Neural cell (in vitro differentiated cells): ENCODE data around the gene FARSA.

Experiments used
- EP300 ChIP-seq: fragments of 450-650 bp; conservative IDR thresholded peaks from 2 replicates; pipeline ENCODE4 v1.6.1; 2014; ENCODE audit warnings: antibody characterized with exemption, mild to moderate bottlenecking, moderate library complexity; ENCODE audit not compliant: poor library complexity, severe bottlenecking
- EZH2 ChIP-seq: fragments of 200-600, 300-800 bp; shearing (Covaris generic), sonication (generic); IDR thresholded peaks from 2 replicates; pipeline ENCODE4 v1.6.1; 2014; ENCODE audit warnings: antibody characterized with exemption, low read length, borderline replicate concordance, mild to moderate bottlenecking; ENCODE audit not compliant: insufficient read depth, poor library complexity, severe bottlenecking
- POLR2AphosphoS5 ChIP-seq: IDR thresholded peaks from 2 replicates; pipeline ENCODE4 v1.6.1; 2012
- TAF1 ChIP-seq: IDR thresholded peaks from 2 replicates; pipeline ENCODE4 v1.6.1; 2012; ENCODE audit warnings: low read depth
- TF ChIP-seq, protein P1 (sequence below): fragments of 450-650 bp; IDR thresholded peaks from 2 replicates; pipeline ENCODE4 v1.5.1; 2014; ENCODE audit warnings: antibody characterized with exemption, mild to moderate bottlenecking, moderate library complexity; ENCODE audit not compliant: poor library complexity, severe bottlenecking

DNA sequence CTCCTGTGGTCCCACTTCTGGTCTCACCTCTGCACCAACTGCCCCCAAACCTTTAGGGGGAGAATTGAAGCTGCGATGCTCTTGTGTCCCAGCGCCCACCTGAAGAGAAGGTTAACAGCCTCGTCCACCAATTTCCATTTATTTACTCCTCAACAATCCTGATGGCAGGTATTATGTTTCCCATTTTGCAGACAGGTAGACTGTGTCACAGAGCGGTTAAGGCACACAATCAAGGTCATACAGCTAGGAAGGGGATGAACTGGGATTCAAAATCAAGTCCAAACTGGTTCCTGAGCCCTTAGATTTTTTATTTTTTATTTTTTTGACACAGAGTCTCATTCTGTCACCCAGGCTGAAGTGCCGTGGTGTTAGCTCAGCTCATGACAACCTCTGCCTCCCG, 58.4 kb downstream of the FARSA start:
- TF ChIP-seq, protein P1, sequence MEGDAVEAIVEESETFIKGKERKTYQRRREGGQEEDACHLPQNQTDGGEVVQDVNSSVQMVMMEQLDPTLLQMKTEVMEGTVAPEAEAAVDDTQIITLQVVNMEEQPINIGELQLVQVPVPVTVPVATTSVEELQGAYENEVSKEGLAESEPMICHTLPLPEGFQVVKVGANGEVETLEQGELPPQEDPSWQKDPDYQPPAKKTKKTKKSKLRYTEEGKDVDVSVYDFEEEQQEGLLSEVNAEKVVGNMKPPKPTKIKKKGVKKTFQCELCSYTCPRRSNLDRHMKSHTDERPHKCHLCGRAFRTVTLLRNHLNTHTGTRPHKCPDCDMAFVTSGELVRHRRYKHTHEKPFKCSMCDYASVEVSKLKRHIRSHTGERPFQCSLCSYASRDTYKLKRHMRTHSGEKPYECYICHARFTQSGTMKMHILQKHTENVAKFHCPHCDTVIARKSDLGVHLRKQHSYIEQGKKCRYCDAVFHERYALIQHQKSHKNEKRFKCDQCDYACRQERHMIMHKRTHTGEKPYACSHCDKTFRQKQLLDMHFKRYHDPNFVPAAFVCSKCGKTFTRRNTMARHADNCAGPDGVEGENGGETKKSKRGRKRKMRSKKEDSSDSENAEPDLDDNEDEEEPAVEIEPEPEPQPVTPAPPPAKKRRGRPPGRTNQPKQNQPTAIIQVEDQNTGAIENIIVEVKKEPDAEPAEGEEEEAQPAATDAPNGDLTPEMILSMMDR, result no peak
- TF ChIP-seq EP300 (no peak), TAF1 (no peak), POLR2AphosphoS5 (no peak), EZH2 (no peak)
